OCI-LY7 (cell line): Measurements from ENCODE around the gene APEX1.

Source experiments
- CTCF ChIP-seq: fragments of 200-600 bp; sonication (generic); conservative IDR thresholded peaks from 2 replicates; pipeline ENCODE4 v1.5.1; 2014; ENCODE audit warnings: mild to moderate bottlenecking, antibody characterized with exemption, low read length, moderate library complexity, mixed read lengths
- EZH2phosphoT487 ChIP-seq: fragments of 200-600 bp; sonication (generic); IDR thresholded peaks from 2 replicates; pipeline ENCODE4 v1.6.1; 2018; ENCODE audit warnings: low read depth, borderline replicate concordance, mild to moderate bottlenecking, mixed run types, antibody characterized with exemption, low read length, moderate library complexity, mixed read lengths

GRCh38 chr14:20441461-20441860, 13.6 kb upstream of the APEX1 start:
- TF ChIP-seq EZH2phosphoT487 = no peak
- no peak for TF ChIP-seq CTCF
